Retinal pigment epithelial cell (primary cell): ENCODE measurements around the gene TBXAS1.

ENCODE experiments used
- DNase-seq: peaks from one replicate; pipeline ENCODE4 v3.0.0-alpha.2; 2010; ENCODE audit warnings: low read depth
- H3K4me3 ChIP-seq: 2 replicates; pipeline ENCODE4 v1.5.1; 2011; ENCODE audit warnings: mild to moderate bottlenecking, low read length, control low read depth, moderate library complexity
- CTCF ChIP-seq: conservative IDR thresholded peaks from 2 replicates; pipeline ENCODE4 v1.5.1; 2011; ENCODE audit warnings: low read depth, low read length, control low read depth, inconsistent platforms

TBXAS1 gene

DNA sequence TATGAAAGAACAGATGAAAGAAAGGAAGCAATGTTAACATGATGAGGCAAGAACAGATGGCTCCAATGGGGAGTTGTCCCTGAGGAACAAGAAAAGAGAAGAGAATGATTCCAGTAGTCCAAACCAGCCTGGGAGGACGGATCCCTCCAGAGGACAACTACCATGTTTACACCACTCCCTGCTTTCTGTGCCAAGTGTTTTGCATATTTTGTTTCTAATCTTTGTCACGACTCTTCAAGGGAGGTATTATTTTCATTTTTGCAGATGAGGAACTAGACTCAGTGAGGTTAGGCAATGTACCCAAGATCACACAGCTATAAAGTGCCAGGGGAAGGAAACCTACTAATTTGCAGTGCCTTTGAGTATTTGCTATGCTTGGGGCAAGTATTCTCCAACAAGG, 117.5 kb downstream of the TBXAS1 start:
- no peak for DNase-seq
- no peak for TF ChIP-seq CTCF
- no peak overlapping the region for H3K4me3 ChIP-seq

- TF ChIP-seq CTCF, result no peak
- no peak overlapping the region for H3K4me3 ChIP-seq
- DNase-seq, result no peak
Observed at GRCh38 chr7:139947021-139947420, 118.0 kb downstream of the TBXAS1 start.

DNA sequence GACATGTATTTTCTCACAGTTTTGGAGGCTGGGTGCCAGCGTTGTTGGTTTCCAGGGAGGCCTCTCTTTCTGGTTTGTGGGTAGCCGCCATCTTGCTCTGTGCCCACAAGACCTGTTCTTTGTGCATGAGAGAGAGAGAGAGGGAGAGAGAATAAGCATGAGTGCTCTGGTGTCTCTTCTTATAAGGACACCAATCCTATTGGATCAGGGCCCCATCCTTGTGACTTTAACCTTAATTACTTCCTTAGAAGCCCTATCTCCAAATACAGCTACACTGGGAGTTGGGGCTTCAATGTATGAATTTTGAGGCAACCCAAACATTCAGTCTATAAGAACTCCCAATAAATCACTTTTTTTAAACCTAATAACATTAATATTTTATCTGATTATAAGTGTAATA, 119.1 kb downstream of the TBXAS1 start:
- no peak for DNase-seq
- no peak overlapping the region for H3K4me3 ChIP-seq
- TF ChIP-seq CTCF, result no peak

DNA sequence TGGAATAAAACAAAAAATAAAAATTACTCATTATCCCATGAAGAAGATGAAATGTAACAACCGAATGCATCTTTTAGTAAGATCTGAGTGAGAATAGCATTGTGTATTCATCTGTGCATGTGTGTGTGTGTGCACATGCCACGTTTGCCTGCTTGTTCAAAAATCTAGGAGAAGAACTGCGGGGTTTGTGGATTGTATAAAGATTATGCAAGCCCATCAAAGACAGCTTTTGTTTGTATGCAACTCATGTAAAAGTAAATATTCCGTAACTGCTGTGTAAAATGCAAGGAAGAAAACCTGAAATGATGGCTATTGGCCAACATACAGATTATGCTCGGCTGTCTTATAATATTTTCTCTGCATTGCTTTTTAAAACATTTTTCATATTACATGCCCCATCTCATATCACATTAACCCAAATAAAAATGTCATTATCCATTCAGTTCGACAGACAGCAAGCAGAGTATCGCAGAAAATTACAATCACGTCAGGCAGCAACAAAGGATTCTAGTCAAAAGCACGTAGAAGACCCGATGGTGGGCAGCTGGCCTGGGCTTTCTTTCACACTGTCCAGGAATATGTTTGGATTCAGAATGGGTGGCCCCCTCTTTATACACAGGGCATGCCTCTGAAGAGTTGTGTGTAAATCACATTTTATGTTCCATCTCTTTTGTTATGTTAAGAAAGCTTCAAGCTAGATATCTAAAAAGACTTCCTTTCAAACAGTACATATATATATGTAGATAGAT, 119.7 kb downstream of the TBXAS1 start:
- H3K4me3 ChIP-seq, result no peak overlapping the region
- no peak for DNase-seq
- no peak for TF ChIP-seq CTCF

GRCh38 chr7:139949629-139950028, 120.6 kb downstream of the TBXAS1 start:
- DNase-seq, result no peak

DNA sequence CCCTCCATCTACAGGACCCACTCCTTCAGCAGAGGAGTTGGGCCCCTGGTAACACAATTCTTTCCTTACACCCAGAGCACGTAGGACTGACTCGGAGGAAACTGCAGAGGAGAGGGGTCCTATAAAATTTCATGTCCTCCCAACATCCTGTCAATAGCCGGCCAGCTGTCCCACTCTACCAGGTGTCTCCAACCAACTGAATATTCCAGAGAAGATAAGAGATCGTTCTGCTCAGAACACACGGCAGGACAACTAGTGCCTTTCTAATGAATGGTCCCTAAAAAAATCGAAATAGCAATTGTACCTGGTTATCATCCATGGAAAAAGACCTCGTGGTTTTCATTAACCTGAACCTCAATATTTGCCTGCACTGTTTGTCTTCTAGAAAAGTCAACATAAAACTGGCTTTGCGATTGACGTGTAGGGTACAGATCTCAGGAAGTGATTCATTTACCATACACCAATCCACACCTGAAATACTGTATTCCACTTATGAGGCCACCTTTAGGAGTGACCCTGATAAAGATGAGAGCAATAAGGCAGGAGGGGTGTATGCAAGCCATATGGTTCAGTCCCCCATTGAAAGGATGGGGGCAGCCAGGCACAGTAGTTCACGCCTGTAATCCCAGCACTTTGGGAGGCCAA, 121.9 kb downstream of the TBXAS1 start:
- no peak overlapping the region for H3K4me3 ChIP-seq
- no peak for DNase-seq
- no peak for TF ChIP-seq CTCF

More at GRCh38 chr7:139949629-139950028, 120.6 kb downstream of the TBXAS1 start:
- H3K4me3 ChIP-seq, result no peak overlapping the region
- no peak for TF ChIP-seq CTCF

- DNase-seq, result no peak
- no peak for TF ChIP-seq CTCF
- H3K4me3 ChIP-seq, result no peak overlapping the region
Observed at GRCh38 chr7:139953229-139953628, 124.2 kb downstream of the TBXAS1 start.
